GM18951 (cell line): ENCODE data around the gene TRPM3.

Experiments
- POLR2A ChIP-seq: IDR thresholded peaks from 4 replicates; pipeline ENCODE4 v1.6.1; 2011; ENCODE audit warnings: mild to moderate bottlenecking; ENCODE audit not compliant: insufficient read length, insufficient read depth; ENCODE audit errors: extremely low read depth
- in situ Hi-C: fragments of 300-500 bp; cut with MboI; formaldehyde crosslinking; loops from one replicate; pipeline ENCODE4 v1.12.0; 2022; ENCODE audit warnings: low sequenced_read_pairs, mixed read lengths, inconsistent platforms; ENCODE audit not compliant: unreplicated experiment

The TRPM3 gene

DNA sequence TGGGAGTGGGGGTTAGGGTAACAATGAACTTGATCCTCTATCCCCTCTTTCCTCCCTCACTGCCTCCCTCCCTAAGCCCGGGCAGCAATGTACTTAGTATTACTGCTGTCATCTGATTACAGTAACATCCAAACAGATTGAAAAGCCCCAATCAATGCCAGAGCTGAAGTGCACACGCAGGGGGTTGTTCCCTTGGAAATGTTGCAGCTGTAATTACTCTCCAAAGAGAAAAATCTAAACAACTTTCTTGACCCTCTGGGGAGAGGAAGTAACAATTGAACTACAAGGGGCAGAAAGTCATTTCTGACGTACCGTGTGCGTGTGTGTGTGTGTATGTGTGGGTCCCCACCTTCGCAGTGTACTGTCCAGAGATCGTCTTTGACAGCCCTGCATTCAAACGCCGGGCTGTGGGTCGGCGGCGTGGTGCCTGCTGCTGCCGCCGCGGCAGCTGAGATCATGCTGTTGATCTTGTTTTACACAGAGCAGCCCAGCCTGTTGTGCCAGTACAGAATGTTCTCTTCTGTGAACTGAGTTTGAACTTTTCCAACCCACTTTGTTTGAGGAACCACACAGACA is 640.9 kb downstream of the TRPM3 start:
- no peak for TF ChIP-seq POLR2A
- in situ Hi-C loops = loop anchor here (10.0 kb wide), 1 partner anchor 104 kb away; no protein-coding TSS in a partner anchor

DNA sequence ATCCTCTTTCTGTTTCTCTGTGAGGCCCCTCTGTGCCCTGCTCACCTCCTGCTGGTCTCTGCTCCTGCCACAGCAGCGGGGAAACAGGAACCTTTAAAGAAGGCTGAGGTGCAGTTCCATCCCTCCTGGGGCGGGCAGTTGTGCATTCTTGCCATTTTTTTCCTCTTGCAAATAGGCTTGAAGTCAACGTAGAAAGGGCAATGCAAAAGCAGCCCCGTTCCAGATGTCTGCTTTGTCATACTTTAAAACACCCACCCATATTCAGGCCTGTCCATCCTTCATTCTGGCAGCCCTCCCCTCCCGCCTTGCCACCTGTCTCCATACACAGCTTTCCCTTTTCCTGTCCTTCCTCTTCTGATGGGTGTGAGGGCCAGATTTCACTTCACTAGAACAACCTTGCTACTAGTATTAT is 641.5 kb downstream of the TRPM3 start:
- TF ChIP-seq POLR2A = no peak
- in situ Hi-C loops = loop anchor here (10.0 kb wide), 1 partner anchor 105 kb away; no protein-coding TSS in a partner anchor
